OCI-LY1 (cell line): ENCODE results near the gene UNC119B.
"Not testable (repeated sequence)": the region's sequence is repeated elsewhere in the genome, so short reads cannot be mapped to it uniquely, and the experiment has no call there.

Experiments used
- H2AFZ ChIP-seq: fragments of 200-600 bp; sonication (generic), shearing (Covaris generic); 2 replicates; pipeline ENCODE4 v1.6.0; 2014; ENCODE audit warnings: antibody characterized with exemption, mild to moderate bottlenecking, low read length
- H3F3A ChIP-seq: fragments of 200-600 bp; sonication (generic), shearing (Covaris generic); 2 replicates; pipeline ENCODE4 v1.6.0; 2014; ENCODE audit warnings: mild to moderate bottlenecking, antibody characterized with exemption, low read length, moderate library complexity; ENCODE audit not compliant: insufficient read depth
- H3K27ac ChIP-seq: fragments of 200-600 bp; sonication (generic); 2 replicates; pipeline ENCODE4 v1.5.1; 2014; ENCODE audit warnings: low read length, mixed run types, mild to moderate bottlenecking, low read depth; ENCODE audit not compliant: poor library complexity, severe bottlenecking
- H3K27me3 ChIP-seq: fragments of 200-600 bp; sonication (generic); 2 replicates; pipeline ENCODE4 v1.6.0; 2014; ENCODE audit warnings: antibody characterized with exemption, mild to moderate bottlenecking, low read length, moderate library complexity; ENCODE audit not compliant: insufficient read depth
- H3K36me3 ChIP-seq: fragments of 200-600 bp; sonication (generic); 2 replicates; pipeline ENCODE4 v1.6.1; 2014; ENCODE audit warnings: mild to moderate bottlenecking, antibody characterized with exemption, low read length, moderate library complexity, mixed read lengths; ENCODE audit not compliant: insufficient read depth
- H3K4me1 ChIP-seq: fragments of 200-600 bp; sonication (generic); 2 replicates; pipeline ENCODE4 v1.5.1; 2014; ENCODE audit warnings: mild to moderate bottlenecking, low read length, moderate library complexity; ENCODE audit not compliant: insufficient read depth, severe bottlenecking
- H3K4me2 ChIP-seq: fragments of 200-600 bp; sonication (generic), shearing (Covaris generic); 2 replicates; pipeline ENCODE4 v1.6.1; 2014; ENCODE audit warnings: low read length
- H3K4me3 ChIP-seq: fragments of 200-600 bp; sonication (generic); 2 replicates; pipeline ENCODE4 v1.5.1; 2014; ENCODE audit warnings: low read length, low read depth, mild to moderate bottlenecking, mixed read lengths; ENCODE audit not compliant: poor library complexity, severe bottlenecking
- H3K79me2 ChIP-seq: fragments of 200-600 bp; shearing (Covaris generic); 2 replicates; pipeline ENCODE4 v1.6.1; 2016; ENCODE audit warnings: mixed run types, low read length, mixed read lengths; ENCODE audit not compliant: insufficient read depth
- H3K9ac ChIP-seq: fragments of 200-600 bp; sonication (generic), shearing (Covaris generic); 2 replicates; pipeline ENCODE4 v1.6.1; 2014; ENCODE audit warnings: mild to moderate bottlenecking, low read length, mixed read lengths
- H3K9me2 ChIP-seq: fragments of 200-600 bp; sonication (generic), shearing (Covaris generic); 2 replicates; pipeline ENCODE4 v1.6.1; 2014; ENCODE audit warnings: low read depth, mild to moderate bottlenecking, low read length, mixed read lengths
- H3K9me3 ChIP-seq: fragments of 200-600 bp; shearing (Covaris generic); 2 replicates; pipeline ENCODE4 v1.6.1; 2014; ENCODE audit warnings: low read length, mixed read lengths
- H4K20me1 ChIP-seq: fragments of 200-600 bp; sonication (generic), shearing (Covaris generic); 2 replicates; pipeline ENCODE4 v1.6.0; 2016; ENCODE audit warnings: mild to moderate bottlenecking, low read length; ENCODE audit not compliant: insufficient read depth
- EZH2 ChIP-seq: fragments of 200-600 bp; sonication (generic), shearing (Covaris generic); IDR thresholded peaks from 2 replicates; pipeline ENCODE4 v1.8.0; 2017; ENCODE audit warnings: borderline replicate concordance, mixed run types, mild to moderate bottlenecking, antibody characterized with exemption, low read length, moderate library complexity, mixed read lengths
- TF ChIP-seq, protein P1 (sequence below): fragments of 200-600 bp; sonication (generic), shearing (Covaris generic); IDR thresholded peaks from 2 replicates; pipeline ENCODE4 v1.5.1; 2017; ENCODE audit warnings: mild to moderate bottlenecking, antibody characterized with exemption, low read length, moderate library complexity, mixed read lengths

The UNC119B gene

DNA sequence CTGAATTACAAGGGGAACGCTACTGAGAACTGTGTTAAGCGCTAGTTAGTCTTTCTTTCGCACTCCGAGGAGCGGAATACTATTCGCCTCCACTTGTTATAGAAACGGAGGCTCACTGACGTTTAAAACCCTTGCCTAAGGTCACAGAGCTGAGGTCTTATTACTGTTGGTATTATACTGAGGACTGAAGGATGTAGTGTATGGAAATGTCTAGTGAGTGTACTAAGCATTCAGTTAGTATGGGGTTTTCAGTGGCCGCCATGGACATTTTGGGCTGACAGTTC is 16.2 kb downstream of the UNC119B start:
- Histone ChIP-seq H3K9ac (peak overlapping the region; percentile 85), H3K4me3 (peak overlapping the region; percentile 82), H2AFZ (no peak overlapping the region)

DNA sequence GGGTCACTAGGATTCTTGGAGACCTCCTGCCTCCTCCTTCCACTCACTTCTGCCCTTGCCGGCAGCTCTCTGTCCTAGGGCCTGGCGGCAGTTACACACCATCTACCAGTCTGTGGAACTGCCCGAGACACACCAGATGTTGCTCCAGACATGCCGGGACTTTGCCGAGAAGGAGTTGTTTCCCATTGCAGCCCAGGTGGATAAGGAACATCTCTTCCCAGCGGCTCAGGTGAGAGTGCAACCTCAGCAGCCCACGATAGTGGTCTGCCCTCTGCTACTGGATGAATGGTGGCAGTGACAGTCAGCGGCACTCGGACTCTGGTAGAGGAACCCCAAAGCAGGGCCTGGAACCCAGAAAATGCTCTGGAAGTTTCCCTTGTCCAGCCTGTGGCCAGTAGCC is 16.7 kb downstream of the UNC119B start:
- Histone ChIP-seq H3K79me2 (no peaks in the 10 kb centered on the region), H3K9me2 (no peaks in the 10 kb centered on the region), H3K27me3 (no peaks in the 10 kb centered on the region), H3K9me3 (no peaks in the 10 kb centered on the region), H3K9ac (no peak overlapping the region), H2AFZ (no peak overlapping the region), H3K4me1 (peaks cover 21% of the 10 kb centered on the region), H3K4me3 (no peak overlapping the region), H3F3A (no peaks in the 10 kb centered on the region), H3K27ac (no peak overlapping the region), H3K36me3 (peaks cover 40% of the 10 kb centered on the region), H3K4me2 (no peak overlapping the region; the same call in 1 of the 2 replicates), H4K20me1 (no peaks in the 10 kb centered on the region)
- TF ChIP-seq, protein P1, sequence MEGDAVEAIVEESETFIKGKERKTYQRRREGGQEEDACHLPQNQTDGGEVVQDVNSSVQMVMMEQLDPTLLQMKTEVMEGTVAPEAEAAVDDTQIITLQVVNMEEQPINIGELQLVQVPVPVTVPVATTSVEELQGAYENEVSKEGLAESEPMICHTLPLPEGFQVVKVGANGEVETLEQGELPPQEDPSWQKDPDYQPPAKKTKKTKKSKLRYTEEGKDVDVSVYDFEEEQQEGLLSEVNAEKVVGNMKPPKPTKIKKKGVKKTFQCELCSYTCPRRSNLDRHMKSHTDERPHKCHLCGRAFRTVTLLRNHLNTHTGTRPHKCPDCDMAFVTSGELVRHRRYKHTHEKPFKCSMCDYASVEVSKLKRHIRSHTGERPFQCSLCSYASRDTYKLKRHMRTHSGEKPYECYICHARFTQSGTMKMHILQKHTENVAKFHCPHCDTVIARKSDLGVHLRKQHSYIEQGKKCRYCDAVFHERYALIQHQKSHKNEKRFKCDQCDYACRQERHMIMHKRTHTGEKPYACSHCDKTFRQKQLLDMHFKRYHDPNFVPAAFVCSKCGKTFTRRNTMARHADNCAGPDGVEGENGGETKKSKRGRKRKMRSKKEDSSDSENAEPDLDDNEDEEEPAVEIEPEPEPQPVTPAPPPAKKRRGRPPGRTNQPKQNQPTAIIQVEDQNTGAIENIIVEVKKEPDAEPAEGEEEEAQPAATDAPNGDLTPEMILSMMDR = no peak

More for the DNA sequence above, 16.2 kb downstream of the UNC119B start:
- H3K4me2 ChIP-seq = peak overlapping the region; percentile 100
- H3K27me3 ChIP-seq = no peaks in the 10 kb centered on the region
- H3K79me2 ChIP-seq = no peaks in the 10 kb centered on the region
- H3K36me3 ChIP-seq = peaks cover 45% of the 10 kb centered on the region
- no peak overlapping the region for H3K27ac ChIP-seq
- H3K9me3 ChIP-seq = no peaks in the 10 kb centered on the region
- no peak for TF ChIP-seq EZH2
- TF ChIP-seq, protein P1 = no peak
- H3K9me2 ChIP-seq = no peaks in the 10 kb centered on the region
- H3F3A ChIP-seq = no peaks in the 10 kb centered on the region
- H3K4me1 ChIP-seq = peaks cover 27% of the 10 kb centered on the region
- no peaks in the 10 kb centered on the region for H4K20me1 ChIP-seq

DNA sequence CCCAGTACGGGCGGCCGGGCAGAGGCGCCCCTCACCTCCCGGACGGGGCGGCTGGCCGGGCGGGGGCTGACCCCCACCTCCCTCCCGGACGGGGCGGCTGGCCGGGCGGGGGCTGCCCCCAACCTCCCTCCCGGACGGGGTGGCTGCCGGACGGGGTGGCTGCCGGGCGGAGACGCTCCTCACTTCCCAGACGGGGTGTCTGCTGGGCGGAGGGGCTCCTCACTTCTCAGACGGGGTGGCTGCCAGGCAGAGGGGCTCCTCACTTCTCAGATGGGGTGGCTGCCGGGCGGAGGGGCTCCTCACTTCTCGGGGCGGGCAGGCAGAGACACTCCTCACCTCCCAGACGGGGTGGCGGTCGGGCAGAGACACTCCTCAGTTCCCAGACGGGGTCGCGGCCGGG is 21.9 kb downstream of the UNC119B start:
- not testable (repeated sequence) for H3K27me3 ChIP-seq, H2AFZ ChIP-seq, H3K9me3 ChIP-seq, H3K9ac ChIP-seq, H3K79me2 ChIP-seq, H3K4me1 ChIP-seq, H4K20me1 ChIP-seq, H3K27ac ChIP-seq, H3F3A ChIP-seq, H3K4me3 ChIP-seq, H3K9me2 ChIP-seq, H3K4me2 ChIP-seq
- peaks cover 13% of the 10 kb centered on the region for H3K36me3 ChIP-seq

DNA sequence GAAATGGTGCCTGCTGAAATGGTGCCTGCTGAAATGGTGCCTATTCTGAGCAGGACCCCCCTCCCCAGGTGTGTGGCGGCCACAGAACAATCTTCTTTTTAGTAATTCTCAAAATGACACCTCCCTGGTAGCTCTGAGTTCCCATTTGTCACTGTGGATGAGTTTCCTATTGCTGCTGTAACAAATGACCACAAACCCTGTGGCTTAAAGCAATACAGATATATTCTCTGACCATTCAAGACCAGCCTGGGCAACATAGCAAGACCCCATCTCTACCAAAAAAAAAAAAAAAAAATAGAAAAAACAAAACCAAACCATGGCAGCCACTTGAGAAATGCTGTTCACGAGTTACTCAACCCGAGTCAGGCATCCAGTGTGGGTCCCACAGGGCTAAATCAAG is 23.3 kb downstream of the UNC119B start:
- Histone ChIP-seq H3K36me3 (peaks cover 13% of the 10 kb centered on the region), H3K4me3 (no peak overlapping the region), H3K9ac (no peak overlapping the region), H4K20me1 (no peaks in the 10 kb centered on the region), H3K9me2 (no peaks in the 10 kb centered on the region), H3K4me2 (no peak overlapping the region), H3K9me3 (no peaks in the 10 kb centered on the region), H2AFZ (no peak overlapping the region), H3K27ac (no peak overlapping the region), H3K79me2 (no peaks in the 10 kb centered on the region), H3F3A (no peaks in the 10 kb centered on the region), H3K4me1 (no peaks in the 10 kb centered on the region), H3K27me3 (no peaks in the 10 kb centered on the region)
- no peak for TF ChIP-seq EZH2
- TF ChIP-seq, protein P1 = no peak
